Measurements from ENCODE around the gene LY6G5B. TPM values are rescaled to one million over a fixed set of nuclear protein-coding genes. Genes with fewer than 3 reads are reported as not detected.

LY6G5B gene
- total and polyA plus RNA-seq, 2 donors from 2014 or later = 2.5 to 15.1 TPM

GRCh38 chr6:31686483-31686882 is 16.7 kb downstream of the LY6G5B start:
- FAIRE-seq = no peak
- H3K36me3 ChIP-seq (ENCODE audit: control insufficient read depth in 2 of 3, insufficient read depth in 3 of 3, low read length in 3 of 3) = peaks cover 0 to 42% (median 34%) of the 10 kb centered on the region in 3 donors
- intact Hi-C loops (cut with DNase I) = no loop called here

GRCh38 chr6:31687321-31687720 is 17.5 kb downstream of the LY6G5B start:
- no peaks in the 10 kb centered on the region for H3K27me3 ChIP-seq (ENCODE audit: control insufficient read depth, insufficient read depth, low read length)
- no peak for FAIRE-seq
- no peak for TF ChIP-seq CTCF (IDR thresholded peaks at IDR 0.05; ENCODE audit: borderline replicate concordance, extremely low read depth, insufficient read depth)
- peaks cover 0 to 2% (median 0%) of the 10 kb centered on the region in 3 donors for H3K4me1 ChIP-seq (ENCODE audit: control insufficient read depth in 2 of 3, insufficient read depth in 2 of 3, low read depth in 1 of 3, low read length in 3 of 3)
- H3K9ac ChIP-seq (ENCODE audit: low read length in 3 of 3) = no peak overlapping the region
- peaks cover 0 to 46% (median 39%) of the 10 kb centered on the region in 3 donors for H3K36me3 ChIP-seq (ENCODE audit: control insufficient read depth in 2 of 3, insufficient read depth in 3 of 3, low read length in 3 of 3)
- no peaks in the 10 kb centered on the region for H3K9me3 ChIP-seq (ENCODE audit: control insufficient read depth in 2 of 3, insufficient read depth in 1 of 3, low read length in 3 of 3)
- no peak overlapping the region for H3K4me3 ChIP-seq (ENCODE audit: low read length in 3 of 3)
- H3K27ac ChIP-seq (ENCODE audit: low read depth in 2 of 2, low read length in 2 of 2) = no peak overlapping the region
- no peak for DNase-seq
- intact Hi-C loops (cut with DNase I) = no loop called here

More at GRCh38 chr6:31686483-31686882, 16.7 kb downstream of the LY6G5B start:
- H3K9ac ChIP-seq (ENCODE audit: low read length in 3 of 3) = no peak overlapping the region
- no peak for TF ChIP-seq CTCF (IDR thresholded peaks at IDR 0.05; ENCODE audit: borderline replicate concordance, extremely low read depth, insufficient read depth)
- H3K27me3 ChIP-seq (ENCODE audit: control insufficient read depth, insufficient read depth, low read length) = no peaks in the 10 kb centered on the region
- no peaks in the 10 kb centered on the region for H3K9me3 ChIP-seq (ENCODE audit: control insufficient read depth in 2 of 3, insufficient read depth in 1 of 3, low read length in 3 of 3)
- no peak overlapping the region for H3K4me3 ChIP-seq (ENCODE audit: low read length in 3 of 3)
- DNase-seq = no peak
- H3K27ac ChIP-seq (ENCODE audit: low read depth in 2 of 2, low read length in 2 of 2) = no peak overlapping the region
- peaks cover 0 to 3% (median 2%) of the 10 kb centered on the region in 3 donors for H3K4me1 ChIP-seq (ENCODE audit: control insufficient read depth in 2 of 3, insufficient read depth in 2 of 3, low read depth in 1 of 3, low read length in 3 of 3)

GRCh38 chr6:31687860-31688693 is 18.3 kb downstream of the LY6G5B start:
- FAIRE-seq (no peak), DNase-seq (no peak)
- Histone ChIP-seq H3K36me3 (ENCODE audit: control insufficient read depth in 2 of 3, insufficient read depth in 3 of 3, low read length in 3 of 3) (peaks cover 2 to 46% (median 40%) of the 10 kb centered on the region in 3 donors), H3K4me3 (ENCODE audit: low read length in 3 of 3) (no peak overlapping the region), H3K4me1 (ENCODE audit: control insufficient read depth in 2 of 3, insufficient read depth in 2 of 3, low read depth in 1 of 3, low read length in 3 of 3) (peaks cover 0 to 2% (median 0%) of the 10 kb centered on the region in 3 donors), H3K9ac (ENCODE audit: low read length in 3 of 3) (no peak overlapping the region), H3K9me3 (ENCODE audit: control insufficient read depth in 2 of 3, insufficient read depth in 1 of 3, low read length in 3 of 3) (no peaks in the 10 kb centered on the region), H3K27ac (ENCODE audit: low read depth in 2 of 2, low read length in 2 of 2) (no peak overlapping the region), H3K27me3 (ENCODE audit: control insufficient read depth, insufficient read depth, low read length) (no peaks in the 10 kb centered on the region)
- intact Hi-C loops (cut with DNase I) = no loop called here
- no peak for TF ChIP-seq CTCF (IDR thresholded peaks at IDR 0.05; ENCODE audit: borderline replicate concordance, extremely low read depth, insufficient read depth)
